B cell (primary cell): Measurements from ENCODE around the gene FKBP15. TPM values are rescaled to one million over a fixed set of nuclear protein-coding genes. Genes with fewer than 3 reads are reported as not detected.

ENCODE experiments used
- polyA plus RNA-seq: library from polyadenylated mRNA; depleted of rRNA; stranded (reverse); fragments of >200 nt; gene quantifications from 2 replicates; pipeline ENCODE4 v1.2.3, GENCODE V29; 2012
- total RNA-seq, 2 donors: library from RNA; stranded (reverse); fragments of 120-200 nt in 1 of 2; gene quantifications; 1 replicate in 1 of 2; 2 replicates in 1 of 2; pipeline versions ENCODE4 v1.2.3 to v1.2.4, GENCODE V29; 2013 to 2022

The FKBP15 gene
- total and polyA plus RNA-seq, 2 donors (not counting 1 experiment from before 2014, with no cell fraction given) = 21.1 to 40.6 TPM

Other genes with a start within 250 kb of the FKBP15 start
- 0.54 and 0.83 TPM in 2 replicates for gene ZNF883, start 209.1 kb downstream of the FKBP15 start, total RNA-seq
- gene ZNF883, start 209.1 kb downstream of the FKBP15 start, polyA plus RNA-seq = 0.48 and 0.54 TPM in 2 replicates
- gene ZFP37, start 164.6 kb downstream of the FKBP15 start, total RNA-seq = 3.6 and 4.0 TPM in 2 replicates
- 0.42 TPM in 2 replicates for gene ZFP37, start 164.6 kb downstream of the FKBP15 start, polyA plus RNA-seq
- 2.3 and 3.0 TPM in 2 replicates for gene SLC31A2, start 70.3 kb downstream of the FKBP15 start, total RNA-seq
- gene SLC31A2, start 70.3 kb downstream of the FKBP15 start, polyA plus RNA-seq = 0.67 and 1.3 TPM in 2 replicates
- 3.2 and 3.5 TPM in 2 replicates for gene SLC31A1, start 267 bp upstream of the FKBP15 start, total RNA-seq
- 1.1 and 2.6 TPM in 2 replicates for gene SLC31A1, start 267 bp upstream of the FKBP15 start, polyA plus RNA-seq
- gene CDC26, start 54.3 kb upstream of the FKBP15 start, total RNA-seq = 28.9 and 32.9 TPM in 2 replicates
- gene CDC26, start 54.3 kb upstream of the FKBP15 start, polyA plus RNA-seq = 14.4 and 14.8 TPM in 2 replicates
- gene PRPF4, start 54.4 kb upstream of the FKBP15 start, total RNA-seq = 28.2 and 30.8 TPM in 2 replicates
- gene PRPF4, start 54.4 kb upstream of the FKBP15 start, polyA plus RNA-seq = 11.4 and 26.2 TPM in 2 replicates
- gene RNF183, start 82.1 kb upstream of the FKBP15 start, total RNA-seq = 0.39 TPM in 1 of 2 replicates, not detected in the other
- 0.04 and 0.58 TPM in 2 replicates for gene RNF183, start 82.1 kb upstream of the FKBP15 start, polyA plus RNA-seq
- gene WDR31, start 119.0 kb upstream of the FKBP15 start, total RNA-seq = 0.62 and 1.0 TPM in 2 replicates
- 0.17 and 0.36 TPM in 2 replicates for gene WDR31, start 119.0 kb upstream of the FKBP15 start, polyA plus RNA-seq
- gene BSPRY, start 128.3 kb upstream of the FKBP15 start, total RNA-seq = 0.58 and 0.59 TPM in 2 replicates
- gene BSPRY, start 128.3 kb upstream of the FKBP15 start, polyA plus RNA-seq = 0.42 and 0.78 TPM in 2 replicates
- 26.2 and 29.6 TPM in 2 replicates for gene HDHD3, start 155.7 kb upstream of the FKBP15 start, total RNA-seq
- gene HDHD3, start 155.7 kb upstream of the FKBP15 start, polyA plus RNA-seq = 22.7 and 36.3 TPM in 2 replicates
- 39.8 and 40.1 TPM in 2 replicates for gene ALAD, start 180.0 kb upstream of the FKBP15 start, total RNA-seq
- gene ALAD, start 180.0 kb upstream of the FKBP15 start, polyA plus RNA-seq = 14.7 and 22.0 TPM in 2 replicates
- 46.1 and 50.3 TPM in 2 replicates for gene POLE3, start 189.4 kb upstream of the FKBP15 start, total RNA-seq
- 60.7 and 97.8 TPM in 2 replicates for gene POLE3, start 189.4 kb upstream of the FKBP15 start, polyA plus RNA-seq
- 0.58 and 1.7 TPM in 2 replicates for gene C9orf43, start 189.5 kb upstream of the FKBP15 start, total RNA-seq
- gene C9orf43, start 189.5 kb upstream of the FKBP15 start, polyA plus RNA-seq = 0.57 and 0.79 TPM in 2 replicates
- 12.3 and 15.6 TPM in 2 replicates for gene RGS3, start 242.4 kb upstream of the FKBP15 start, total RNA-seq
- gene RGS3, start 242.4 kb upstream of the FKBP15 start, polyA plus RNA-seq = 5.1 and 12.0 TPM in 2 replicates